GM18868 (cell line): Measurements from ENCODE around the gene SH3TC1.

Source experiments
- ATAC-seq: cut with Tn5 transposase; IDR thresholded peaks from one replicate; pipeline ENCODE4 v1.9.1; 2021; ENCODE audit warnings: mild to moderate bottlenecking, moderate library complexity; ENCODE audit not compliant: unreplicated experiment

SH3TC1 gene

DNA sequence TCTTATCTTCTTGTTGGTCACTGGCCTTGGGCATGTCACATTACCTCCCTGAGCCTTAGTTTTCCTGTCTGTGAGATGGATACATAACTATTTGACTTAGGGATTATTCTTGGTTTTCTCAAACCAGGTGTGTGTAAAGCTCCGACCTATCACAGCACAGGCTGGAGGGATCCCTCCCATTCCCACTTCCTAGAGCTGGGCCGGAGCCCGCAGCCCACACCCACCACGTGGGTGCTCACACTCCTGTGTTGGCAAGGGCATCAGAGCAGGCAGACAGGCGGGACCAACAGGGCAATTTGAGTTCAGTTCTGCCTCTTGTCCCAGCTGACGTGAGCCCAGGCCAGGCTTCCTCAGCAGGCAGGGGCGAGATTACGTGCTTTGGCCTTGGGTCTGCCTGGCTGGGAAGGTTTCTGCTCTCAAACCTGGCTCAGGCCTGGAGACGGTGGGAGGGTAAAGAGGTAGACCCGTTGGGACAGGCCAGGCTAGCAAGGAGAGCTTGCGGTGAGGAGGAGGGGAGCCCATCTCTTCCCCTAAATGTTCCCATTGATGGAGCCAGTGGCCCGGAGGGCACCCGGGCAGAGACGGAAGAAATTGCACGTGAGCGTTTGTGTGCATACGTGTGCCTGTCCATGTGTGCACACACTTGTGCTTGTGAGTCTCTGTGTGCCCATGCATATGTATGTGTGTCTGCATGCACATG, 734 bp upstream of the SH3TC1 start:
- ATAC-seq: peak; percentile 0

DNA sequence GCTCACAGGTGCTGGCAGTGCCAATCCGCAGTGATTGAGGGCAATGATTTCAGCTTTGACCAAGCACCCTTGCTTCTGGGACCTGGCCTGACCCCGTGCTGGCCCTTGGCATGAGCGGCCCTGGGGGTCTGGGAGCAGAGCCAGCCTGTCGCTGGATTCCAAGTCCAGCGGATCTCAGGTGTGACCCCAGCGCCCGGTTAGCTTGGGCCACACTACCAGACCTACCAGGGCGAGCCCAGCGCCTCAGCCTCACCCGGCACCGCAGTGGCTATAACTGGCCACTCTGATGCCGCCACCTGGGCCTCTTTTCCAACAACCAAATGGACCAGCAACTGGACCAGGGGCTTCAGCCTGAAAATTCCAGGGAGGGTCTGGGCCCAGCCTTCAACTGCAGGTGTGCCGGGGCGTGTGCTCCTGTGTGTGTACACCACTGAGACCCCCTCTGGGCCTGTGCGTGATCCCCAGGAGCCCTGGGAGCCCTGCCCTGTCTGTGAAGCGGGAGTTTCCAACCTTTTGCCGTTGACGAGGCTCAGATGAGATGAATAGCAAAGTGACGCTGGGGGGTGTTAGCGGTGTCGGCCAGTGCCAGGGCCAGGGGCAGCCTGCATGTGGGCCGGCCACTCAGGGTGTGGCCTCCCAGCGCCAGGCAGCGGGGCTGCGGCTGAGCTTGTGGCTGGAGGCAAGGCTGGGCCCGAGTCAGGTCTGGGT, 658 bp downstream of the SH3TC1 start:
- ATAC-seq: no peak

DNA sequence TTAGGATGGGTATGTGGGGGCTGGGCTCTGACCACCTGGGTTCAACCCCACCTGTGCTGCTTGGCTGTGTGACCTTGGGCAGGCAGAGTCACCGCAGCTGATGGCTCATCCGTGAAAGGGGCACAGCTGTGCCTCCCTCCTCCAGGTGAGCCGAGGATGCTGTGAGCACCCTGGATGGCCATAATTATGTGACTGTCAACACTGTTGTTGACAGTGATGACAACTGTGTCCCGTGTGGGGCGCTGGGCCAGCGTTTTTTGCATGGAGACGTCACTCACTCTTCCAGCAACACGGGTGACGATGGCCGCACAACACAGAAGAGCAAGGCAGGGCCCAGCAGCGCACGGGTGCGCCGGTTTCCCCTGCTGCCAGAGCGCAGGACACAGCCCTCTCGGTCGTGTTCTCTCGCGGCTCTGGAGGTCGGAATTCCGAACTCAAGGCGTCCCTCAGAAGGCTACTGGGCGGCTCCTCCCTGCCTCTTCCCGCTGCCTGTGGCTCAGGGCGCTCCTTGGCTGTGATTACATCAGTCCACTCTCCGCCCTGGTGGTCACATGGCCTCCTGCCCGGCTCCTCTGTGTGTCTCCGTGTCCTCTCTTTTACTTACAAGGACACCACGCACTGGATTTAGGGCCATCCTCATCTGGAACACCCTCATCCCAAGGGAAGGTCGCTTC, 1.3 kb downstream of the SH3TC1 start:
- no peak for ATAC-seq

DNA sequence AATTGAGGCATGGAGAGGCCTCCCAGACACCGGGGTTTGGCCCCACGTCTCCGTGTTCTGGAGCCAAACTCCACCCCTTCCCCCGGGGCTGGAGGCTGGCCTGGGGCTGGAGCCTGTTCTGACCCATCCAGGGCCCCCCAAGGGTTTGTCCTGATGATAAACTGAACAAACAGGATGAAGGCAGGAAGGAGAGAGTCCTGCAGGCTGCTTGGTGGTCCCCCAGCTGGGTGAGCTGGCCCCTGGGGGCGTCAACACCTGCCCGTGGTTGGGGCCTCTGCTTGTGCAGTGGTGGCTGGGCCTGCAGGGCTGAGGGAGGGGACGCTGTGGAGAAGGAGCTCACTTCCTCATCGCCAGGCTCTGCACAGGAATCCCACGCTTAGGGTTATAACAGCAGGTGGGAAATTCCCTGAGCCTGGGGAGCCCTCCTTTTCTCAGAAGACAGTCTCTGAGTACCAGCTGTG, 2.3 kb downstream of the SH3TC1 start:
- ATAC-seq: peak; percentile 65

DNA sequence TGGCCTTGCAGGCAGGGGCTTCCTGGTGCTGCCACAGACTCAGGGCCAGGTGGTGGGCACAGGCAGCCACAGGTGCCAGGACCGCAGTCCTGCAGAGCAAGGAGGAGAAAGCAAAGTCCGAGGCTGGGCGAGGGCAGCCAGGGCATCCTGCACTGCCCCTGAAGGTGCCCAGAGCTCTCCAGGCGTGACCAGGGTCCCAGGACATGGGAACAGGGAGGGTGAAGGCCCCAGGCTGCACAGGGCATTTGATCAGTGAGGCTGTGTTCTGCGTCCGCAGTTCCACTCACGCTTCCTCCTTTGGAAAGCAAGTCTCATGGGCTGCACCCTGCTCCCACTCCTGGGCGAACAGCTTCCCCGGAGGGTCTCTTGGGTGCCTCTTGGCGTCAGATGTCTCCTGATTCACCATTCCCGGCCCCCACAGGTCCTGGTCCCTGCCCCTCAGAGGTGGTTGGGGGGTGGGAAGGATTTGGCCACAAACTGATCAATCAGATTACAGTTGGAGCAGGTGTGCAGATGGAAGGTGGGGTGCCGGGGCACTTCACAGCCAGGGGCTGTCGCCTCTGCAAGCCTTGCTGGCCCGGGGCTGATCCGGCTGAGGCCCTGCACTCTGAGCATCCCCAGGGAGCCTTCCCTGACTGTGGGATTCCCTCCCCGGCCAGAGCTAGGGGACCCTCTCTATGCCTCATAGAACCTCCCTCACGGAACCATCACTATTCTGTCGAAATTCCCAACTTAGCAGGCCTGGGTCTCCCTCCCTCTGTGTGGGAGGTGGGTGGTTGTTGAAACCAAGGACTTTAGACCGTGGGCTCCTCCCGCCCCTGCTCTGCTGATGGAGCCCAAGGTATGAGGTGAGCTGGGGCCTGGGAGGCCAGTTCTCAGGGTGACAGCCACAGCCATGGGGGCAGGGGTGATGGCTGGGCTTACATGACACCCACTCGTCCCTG, 3.3 kb downstream of the SH3TC1 start:
- no peak for ATAC-seq

DNA sequence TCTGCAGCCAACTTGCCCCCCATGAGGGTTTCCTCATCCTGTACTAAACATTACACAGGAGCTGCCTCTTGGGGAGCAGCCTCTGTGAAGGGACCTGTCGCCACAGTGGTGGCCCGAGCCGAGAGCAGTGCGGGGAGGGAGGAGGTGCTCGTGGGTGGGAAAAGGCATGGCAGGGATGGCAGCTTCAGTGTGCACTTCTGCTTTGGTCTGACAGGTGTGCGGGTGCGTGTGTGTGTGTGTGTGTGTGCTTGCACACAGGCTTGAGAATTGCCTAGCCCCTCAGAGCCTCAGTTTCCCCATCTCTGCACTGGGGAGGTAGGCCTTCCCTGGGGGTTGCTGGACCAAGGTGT, 3.9 kb downstream of the SH3TC1 start:
- no peak for ATAC-seq

DNA sequence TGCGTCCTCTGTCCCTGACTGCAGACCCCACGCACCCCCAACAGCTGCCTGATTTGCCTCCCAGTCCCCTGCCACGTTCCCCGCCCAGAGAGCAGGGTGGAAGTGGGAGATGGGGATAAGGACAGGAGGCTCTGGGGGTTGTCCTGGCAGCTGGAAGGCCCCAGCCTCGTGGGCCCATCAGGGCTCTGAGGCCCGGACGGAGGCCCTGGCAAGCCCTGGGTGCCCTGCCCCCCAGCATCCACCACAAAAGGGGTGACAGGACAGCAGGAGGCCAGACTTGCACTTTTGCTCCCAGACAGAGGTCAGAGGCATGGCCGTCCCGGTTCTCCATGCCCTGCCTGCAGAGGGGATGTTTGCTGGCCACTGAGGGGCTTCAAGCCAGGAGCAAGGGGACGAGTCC, 4.7 kb downstream of the SH3TC1 start:
- ATAC-seq: no peak

DNA sequence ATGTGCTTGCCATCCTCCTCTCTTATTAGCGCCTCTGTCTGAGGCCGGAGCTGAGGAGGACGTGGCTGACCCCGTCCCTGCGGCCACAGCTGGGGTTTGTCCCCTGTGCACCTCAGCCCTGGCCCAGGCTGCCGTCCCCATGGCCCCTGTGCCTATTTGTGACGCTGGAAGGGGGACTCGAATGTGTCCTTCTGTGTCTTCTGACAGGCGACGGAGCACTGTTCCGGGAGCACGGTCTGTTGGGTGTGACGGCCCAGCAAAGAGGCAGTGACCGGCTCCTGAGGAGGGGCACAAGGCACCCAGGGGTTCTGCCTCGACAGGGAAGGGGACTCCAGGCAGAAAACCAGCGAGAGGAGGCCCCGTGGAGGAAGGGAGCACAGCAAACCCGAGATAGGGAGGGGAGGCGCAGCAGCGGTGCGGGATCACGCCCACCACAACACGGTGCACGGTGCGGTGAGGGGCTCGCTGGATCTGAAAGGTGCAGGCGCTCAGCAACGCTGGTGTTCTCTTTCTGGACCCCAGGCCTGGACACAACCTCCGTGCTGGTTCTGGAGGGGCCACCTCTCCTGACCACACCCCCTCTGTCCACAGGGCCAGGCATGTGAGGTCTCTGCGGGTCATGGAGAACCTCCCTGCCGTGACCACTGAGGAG, 5.6 kb downstream of the SH3TC1 start:
- no peak for ATAC-seq

DNA sequence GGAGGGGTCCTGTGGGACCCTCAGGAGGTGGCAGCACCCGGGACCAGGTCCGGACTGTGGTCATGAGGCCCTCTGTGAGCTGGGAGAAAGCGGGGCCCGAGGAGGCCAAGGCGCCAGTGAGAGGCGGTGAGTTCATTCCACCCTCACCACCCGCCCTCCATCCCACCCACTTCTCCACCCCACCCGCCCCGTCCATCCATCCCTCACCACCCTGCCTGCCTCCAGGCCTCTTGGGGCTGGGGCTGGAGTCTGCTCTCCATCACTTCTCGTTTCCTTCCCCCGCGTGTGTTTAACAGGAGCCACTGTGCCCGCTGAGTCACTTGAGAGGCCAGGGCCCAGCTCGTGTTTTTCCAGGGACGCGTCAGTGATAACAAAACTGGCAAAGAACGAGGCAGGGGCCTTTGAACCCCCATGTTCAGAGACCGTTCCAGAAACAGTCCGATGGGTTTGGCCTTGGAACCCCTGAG, 6.2 kb downstream of the SH3TC1 start:
- ATAC-seq: no peak

DNA sequence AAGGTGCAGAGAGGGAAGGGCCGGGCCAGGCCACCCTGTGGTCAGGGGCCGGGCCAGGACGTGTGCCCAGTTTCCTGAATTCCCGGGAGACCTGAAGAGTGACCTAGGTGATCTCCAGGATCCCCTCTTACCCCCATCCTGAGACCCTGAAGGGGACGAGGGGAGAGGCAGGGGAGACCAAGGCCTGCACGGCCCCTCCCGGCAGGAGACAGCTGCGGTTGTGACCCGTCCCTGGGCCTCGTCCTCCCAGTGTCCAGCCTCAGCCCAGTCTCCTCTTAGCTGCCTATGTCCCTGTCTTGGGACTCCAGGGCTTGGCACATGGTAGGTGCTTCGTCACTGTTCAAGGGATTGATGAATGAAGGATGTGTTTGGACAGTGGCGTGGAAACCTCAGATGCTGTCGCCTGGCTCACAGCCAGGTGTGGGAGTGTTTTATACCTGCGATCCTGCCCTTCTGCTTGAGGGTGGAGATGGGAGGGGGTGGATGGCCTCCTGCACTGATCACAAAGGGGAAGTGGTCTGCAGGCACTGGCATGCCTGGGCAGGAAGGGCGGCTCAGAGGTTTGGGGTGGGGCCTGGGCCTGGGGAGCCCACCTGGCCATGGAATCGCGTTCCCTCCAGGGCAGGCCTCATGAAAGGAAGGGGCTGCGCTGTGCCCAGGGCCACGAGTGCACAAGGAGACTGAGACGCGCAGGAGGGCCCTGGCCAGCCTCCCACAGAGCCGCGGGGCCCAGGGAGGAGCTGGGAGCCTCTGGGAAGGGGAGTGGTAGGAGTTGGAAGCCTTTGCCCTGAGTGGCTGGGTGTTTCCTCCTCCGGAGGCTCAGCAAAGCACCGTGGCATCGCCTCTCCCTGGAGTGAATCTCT, 6.9 kb downstream of the SH3TC1 start:
- peak; percentile 30 for ATAC-seq

DNA sequence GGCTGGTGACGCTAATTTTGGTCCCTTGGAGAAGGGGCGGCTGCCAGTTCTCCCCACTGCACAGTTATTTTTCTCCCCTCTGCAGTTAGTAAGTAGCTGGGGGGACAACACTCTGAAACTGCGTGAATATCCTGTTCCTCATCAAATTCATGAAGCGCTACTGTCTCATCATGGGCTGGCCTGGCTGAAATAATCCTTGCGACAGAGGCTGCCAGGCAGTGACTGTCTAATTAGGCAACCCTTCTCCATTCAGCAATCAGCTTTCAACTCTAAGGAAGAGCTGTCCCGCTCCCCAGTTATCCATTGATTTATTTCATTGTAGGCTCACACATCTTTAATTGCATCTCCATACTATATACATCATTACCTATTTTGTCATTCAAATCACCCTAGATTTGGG, 8.2 kb downstream of the SH3TC1 start:
- no peak for ATAC-seq

DNA sequence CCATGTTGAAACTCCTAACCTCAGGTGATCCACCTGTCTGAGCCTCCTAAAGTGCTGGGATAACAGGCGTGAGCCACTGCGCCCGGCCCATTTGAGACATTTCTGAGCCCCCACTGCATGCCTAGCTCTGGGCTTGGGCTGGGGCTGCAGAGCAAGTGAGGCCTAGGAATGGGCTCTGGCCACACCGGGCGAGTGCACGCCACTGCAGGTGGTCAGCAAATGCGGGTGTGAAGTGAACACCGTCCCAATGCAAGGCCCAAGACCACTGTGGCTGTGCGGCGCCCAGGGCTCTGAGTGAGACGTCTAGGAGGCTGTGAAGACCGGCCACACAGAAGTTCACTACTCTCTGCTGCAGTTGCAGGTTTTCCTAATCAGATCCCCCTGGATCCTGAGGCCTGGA, 9.5 kb downstream of the SH3TC1 start:
- no peak for ATAC-seq

DNA sequence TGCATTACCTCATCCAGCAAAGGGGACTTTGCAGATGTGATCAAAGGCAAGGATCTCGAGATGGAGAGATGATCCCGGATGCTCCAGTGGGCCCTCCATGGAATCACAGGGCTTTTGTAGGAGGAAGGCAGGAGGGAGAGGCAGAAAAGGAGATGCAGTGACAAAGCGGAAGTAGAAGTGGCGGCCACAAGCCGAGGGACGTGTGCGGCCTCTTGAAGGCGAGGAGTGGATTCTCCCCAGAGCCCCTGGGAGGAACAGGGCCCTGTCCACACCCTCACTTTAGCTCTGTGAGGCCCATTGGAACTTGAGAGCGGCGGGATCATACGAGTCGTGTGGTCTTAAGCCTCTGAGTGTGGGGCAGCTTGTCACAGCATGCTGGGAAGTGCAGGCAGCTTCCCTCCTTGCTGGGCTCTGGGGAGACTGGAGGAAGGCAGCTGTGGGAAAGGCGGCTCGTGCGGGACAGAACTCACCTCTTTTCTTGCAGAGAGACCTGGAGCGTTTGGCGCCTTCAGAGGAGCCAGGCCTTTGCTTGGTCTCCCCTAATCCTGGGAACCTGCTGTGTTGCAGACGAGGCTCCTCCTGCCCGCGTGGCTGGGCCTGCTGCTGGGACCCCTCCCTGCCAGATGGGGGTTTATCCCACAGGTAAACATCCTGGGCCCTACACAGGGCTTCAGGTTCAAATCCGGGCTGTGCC, 10.2 kb downstream of the SH3TC1 start:
- ATAC-seq: no peak

DNA sequence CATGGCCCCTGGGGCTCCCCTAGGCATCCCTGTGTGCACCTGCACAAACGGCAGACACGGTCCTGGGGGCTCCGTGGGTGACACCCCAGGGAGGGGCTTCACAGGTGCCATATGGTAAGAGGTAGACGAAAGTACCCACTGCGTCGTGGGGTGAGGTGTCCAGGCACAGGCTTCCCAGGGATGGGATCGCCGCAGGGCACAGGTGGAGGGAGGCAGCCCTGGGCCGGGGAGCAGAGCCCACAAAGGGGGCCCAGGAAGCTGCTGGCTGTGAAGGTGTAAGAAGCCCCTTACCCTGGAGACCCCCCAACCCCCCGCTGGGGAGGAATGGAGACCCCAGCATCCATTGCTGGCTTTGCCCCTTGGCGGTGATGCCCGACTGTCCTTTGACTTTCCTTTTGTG, 10.9 kb downstream of the SH3TC1 start:
- no peak for ATAC-seq

DNA sequence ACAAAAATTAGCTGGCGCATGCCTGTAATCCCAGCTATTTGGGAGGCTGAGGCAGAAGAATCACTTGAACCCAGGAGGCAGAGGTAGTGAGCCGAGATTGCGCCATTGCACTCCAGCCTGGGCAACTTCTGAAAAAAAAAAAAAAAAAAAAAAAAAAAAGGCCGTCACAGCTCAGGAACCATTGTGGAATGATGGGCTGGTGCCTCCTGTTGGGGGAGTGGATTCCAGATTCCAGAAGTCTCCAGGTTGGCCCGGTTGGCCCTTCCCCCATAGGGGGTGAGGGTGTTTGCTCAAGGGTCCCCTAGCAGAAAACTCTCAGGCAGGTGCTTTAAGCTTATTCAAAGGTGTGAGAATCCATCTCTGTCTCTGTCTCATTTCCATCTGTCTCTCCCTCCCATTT, 11.5 kb downstream of the SH3TC1 start:
- no peak for ATAC-seq

DNA sequence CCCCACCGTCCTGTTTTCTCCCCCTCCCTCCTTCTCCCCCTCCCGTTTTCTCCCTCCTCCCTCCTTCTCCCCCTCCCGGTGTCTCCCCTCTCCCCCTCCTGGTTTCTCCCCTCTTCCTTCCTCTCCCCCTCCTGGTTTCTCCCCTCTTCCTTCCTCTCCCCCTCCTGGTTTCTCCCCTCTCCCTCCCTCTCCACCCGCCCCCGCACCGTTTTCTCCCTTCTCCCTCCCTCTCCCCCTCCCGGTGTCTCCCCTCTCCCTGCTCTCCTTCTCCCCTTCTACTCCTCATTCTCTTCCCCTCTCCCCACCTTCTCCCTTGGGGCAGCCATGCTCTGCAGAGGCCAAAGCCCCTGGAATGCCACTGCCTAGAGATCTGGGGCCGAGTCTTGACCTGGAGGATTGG, 12.2 kb downstream of the SH3TC1 start:
- ATAC-seq: no peak

DNA sequence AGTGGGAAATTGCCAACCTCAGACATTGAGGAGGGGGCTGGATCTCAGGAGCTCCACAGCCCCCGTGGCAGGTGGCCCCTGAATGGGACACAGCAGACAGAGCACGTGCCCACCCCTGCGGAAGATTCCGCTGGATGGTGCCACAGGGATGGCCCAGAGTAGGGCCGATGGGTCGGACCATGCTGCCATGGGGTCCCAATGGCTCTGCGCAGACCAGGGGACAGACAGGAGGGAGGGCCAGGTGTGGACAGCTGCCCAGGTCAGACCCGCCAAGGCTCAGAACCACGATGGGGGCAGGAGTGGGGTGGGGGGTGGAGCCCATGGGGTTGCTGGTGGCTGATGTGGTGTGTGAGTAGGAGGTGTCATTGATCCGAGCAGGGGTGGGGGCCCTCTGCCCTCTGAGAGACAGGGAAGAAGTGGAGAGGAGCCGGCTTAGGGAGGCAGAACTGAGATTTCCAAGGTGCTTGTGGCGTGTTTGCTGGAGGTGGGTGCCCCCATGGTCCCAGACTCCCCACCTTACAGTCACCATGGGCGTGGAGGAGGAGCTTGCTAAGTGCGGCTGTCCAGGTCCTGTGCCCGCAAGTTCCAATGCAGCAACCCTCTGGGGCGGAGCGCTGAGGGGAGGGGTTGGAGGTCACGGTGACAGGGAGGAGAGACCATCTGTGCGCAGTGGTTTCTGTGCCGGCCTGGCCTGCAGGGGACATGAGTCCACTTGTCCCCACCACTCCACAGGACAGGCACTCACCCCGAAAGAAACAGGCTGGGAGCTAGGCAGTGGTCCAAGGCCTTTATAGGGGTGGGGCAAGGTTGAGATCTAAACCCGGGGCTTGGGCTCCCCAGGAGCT, 12.9 kb downstream of the SH3TC1 start:
- no peak for ATAC-seq

DNA sequence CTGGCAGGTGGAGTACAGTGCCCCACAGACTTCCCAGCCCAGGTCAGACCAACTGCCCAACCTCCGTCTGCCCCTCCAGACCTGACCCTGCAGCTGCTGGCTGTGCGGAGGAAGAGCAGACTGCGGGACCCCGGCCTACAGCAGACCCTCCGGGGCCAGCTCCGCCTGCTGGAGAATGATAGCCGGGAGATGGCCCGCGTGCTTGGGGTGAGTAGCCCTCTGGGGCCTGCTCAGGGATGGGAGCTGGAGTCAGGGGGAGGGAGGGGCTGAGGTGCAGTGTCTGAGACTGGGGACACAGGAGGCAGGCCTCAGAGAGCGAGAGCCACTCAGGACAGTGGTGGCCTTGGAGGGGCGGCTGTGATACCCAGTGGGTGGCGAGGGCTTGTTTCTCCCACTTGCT, 13.5 kb downstream of the SH3TC1 start:
- ATAC-seq: no peak
